ENCODE measurements around the gene TIMM50. TPM values are rescaled to one million over a fixed set of nuclear protein-coding genes. Genes with fewer than 3 reads are reported as not detected.
"Not testable (repeated sequence)": the region's sequence is repeated elsewhere in the genome, so short reads cannot be mapped to it uniquely, and the experiment has no call there.

Gene TIMM50
- total RNA-seq, 1 donor from 2014 or later: 28.0 TPM

GRCh38 chr19:39469567-39469966 is 11.1 kb upstream of the TIMM50 start:
- no peak for DNase-seq

- DNase-seq: no peak
These were observed 9.8 kb upstream of the TIMM50 start for GRCh38 chr19:39470724-39471339.

GRCh38 chr19:39471756-39472536 is 8.7 kb upstream of the TIMM50 start:
- DNase-seq: no peak

GRCh38 chr19:39472746-39473442 is 7.7 kb upstream of the TIMM50 start:
- no peak for DNase-seq

- DNase-seq: no peak
These were observed 7.1 kb upstream of the TIMM50 start for GRCh38 chr19:39473443-39473960.

GRCh38 chr19:39474139-39474620 is 6.5 kb upstream of the TIMM50 start:
- DNase-seq: no peak

- DNase-seq: no peak
These were observed 4.9 kb upstream of the TIMM50 start for GRCh38 chr19:39475748-39476147.

GRCh38 chr19:39479319-39479801 is 1.3 kb upstream of the TIMM50 start:
- not testable (repeated sequence) for DNase-seq

GRCh38 chr19:39479916-39480315 is 722 bp upstream of the TIMM50 start:
- no peak for DNase-seq

- no peak for DNase-seq
These were observed 549 bp downstream of the TIMM50 start for GRCh38 chr19:39481229-39481545.

- no peak for DNase-seq
These were observed 1.0 kb downstream of the TIMM50 start for GRCh38 chr19:39481676-39482075.

- no peak for DNase-seq
These were observed 2.5 kb downstream of the TIMM50 start for GRCh38 chr19:39483141-39483540.

GRCh38 chr19:39489756-39490155 is 9.1 kb downstream of the TIMM50 start:
- no peak for DNase-seq

GRCh38 chr19:39492225-39492624 is 11.6 kb downstream of the TIMM50 start:
- no peak for DNase-seq

- DNase-seq: no peak
These were observed 12.2 kb downstream of the TIMM50 start for GRCh38 chr19:39492788-39493187.

GRCh38 chr19:39494661-39495060 is 14.0 kb downstream of the TIMM50 start:
- DNase-seq: no peak

- no peak for DNase-seq
These were observed 15.4 kb downstream of the TIMM50 start for GRCh38 chr19:39496063-39496462.

GRCh38 chr19:39497701-39497995 is 17.0 kb downstream of the TIMM50 start:
- DNase-seq: no peak

GRCh38 chr19:39497996-39498797 is 17.6 kb downstream of the TIMM50 start:
- DNase-seq: no peak

GRCh38 chr19:39498798-39499642 is 18.4 kb downstream of the TIMM50 start, which contains the start of gene DLL3:
Gene DLL3 (plus strand): TSS chr19:39498947. CDS start chr19:39498975, 28 bp downstream.
- DNase-seq: no peak

GRCh38 chr19:39499932-39500331 is 19.3 kb downstream of the TIMM50 start:
- DNase-seq: no peak

All from skin of body (tissue), 2 donors.